GM21528 (cell line): ENCODE data around the gene ACIN1.
A peak's percentile ranks its signal among the peaks of the same experiment; 100 is the strongest.

ENCODE experiments used
- ATAC-seq: cut with Tn5 transposase; IDR thresholded peaks from one replicate; pipeline ENCODE4 v1.9.1; 2021; ENCODE audit warnings: mild to moderate bottlenecking, moderate library complexity; ENCODE audit not compliant: unreplicated experiment, low FRiP score

ACIN1 gene

GRCh38 chr14:23047034-23047634 is 47.8 kb downstream of the ACIN1 start:
- ATAC-seq = no peak

- no peak for ATAC-seq
These were observed 49.2 kb downstream of the ACIN1 start for GRCh38 chr14:23045419-23046357.

- ATAC-seq = no peak
These were observed 50.1 kb downstream of the ACIN1 start for GRCh38 chr14:23044840-23045239.

- no peak for ATAC-seq
These were observed 51.2 kb downstream of the ACIN1 start for GRCh38 chr14:23043754-23044153.

DNA sequence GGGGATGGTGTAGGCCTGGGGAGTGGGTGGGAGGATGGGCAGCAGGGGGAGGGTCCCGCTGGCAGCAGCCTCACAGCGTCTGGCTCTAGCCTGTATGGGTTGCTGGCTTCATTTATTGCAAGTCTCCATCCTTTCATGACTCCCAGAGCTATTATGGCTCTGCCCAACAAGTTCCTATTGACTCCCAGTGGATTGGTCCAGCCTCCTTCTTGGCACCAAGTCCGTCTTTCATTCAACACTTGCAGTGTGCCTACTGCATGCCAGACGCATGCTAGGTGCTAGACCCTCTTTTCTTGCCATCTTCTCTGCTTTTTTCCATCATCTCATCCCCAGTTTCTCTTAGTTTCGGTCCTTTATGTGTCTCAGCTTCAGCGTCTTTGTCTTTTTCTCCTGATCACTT is 51.8 kb downstream of the ACIN1 start:
- no peak for ATAC-seq

DNA sequence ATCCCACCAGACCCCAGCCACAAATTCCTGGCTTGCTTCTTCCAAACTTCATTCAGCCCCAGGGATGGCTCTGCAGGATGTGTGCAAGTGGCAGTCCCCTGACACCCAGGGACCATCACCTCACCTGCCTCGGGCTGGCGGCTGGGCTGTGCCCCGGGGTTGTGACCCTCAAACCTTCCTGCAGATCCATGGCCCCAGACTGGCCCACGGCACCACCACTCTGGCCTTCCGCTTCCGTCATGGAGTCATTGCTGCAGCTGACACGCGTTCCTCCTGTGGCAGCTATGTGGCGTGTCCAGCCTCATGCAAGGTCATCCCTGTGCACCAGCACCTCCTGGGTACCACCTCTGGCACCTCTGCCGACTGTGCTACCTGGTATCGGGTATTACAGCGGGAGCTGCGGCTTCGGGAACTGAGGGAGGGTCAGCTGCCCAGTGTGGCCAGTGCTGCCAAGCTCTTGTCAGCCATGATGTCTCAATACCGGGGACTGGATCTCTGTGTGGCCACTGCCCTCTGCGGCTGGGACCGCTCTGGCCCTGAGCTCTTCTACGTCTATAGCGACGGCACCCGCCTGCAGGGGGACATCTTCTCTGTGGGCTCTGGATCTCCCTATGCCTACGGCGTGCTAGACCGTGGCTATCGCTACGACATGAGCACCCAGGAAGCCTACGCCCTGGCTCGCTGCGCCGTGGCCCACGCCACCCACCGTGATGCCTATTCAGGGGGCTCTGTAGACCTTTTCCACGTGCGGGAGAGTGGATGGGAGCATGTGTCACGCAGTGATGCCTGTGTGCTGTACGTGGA is 52.6 kb downstream of the ACIN1 start, which contains the start of gene PSMB11:
Gene PSMB11 (plus strand): TSS at position 51 of the 804 bp plus-strand sequence. CDS start 14 bp downstream, at position 65.
- no peak for ATAC-seq

DNA sequence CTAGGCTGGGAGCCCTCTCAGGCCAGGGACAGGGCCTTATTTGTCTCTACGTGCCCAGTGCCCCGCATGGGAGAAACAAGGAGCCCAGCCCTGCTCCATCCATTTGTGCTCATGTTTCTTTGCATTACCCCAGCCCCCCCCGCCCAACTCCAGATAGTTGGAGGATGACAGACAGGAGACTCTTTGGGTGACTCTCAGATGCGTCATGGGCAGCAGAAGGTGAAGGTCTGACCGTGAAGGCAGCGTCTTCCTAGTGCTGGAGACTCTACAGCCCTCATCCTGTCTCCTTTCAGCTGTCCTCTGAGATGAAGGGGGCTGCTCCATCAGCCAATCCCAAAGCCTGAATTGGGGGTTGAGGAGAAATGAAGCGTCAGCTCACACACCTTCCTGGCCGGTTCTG is 53.2 kb downstream of the ACIN1 start:
- no peak for ATAC-seq

DNA sequence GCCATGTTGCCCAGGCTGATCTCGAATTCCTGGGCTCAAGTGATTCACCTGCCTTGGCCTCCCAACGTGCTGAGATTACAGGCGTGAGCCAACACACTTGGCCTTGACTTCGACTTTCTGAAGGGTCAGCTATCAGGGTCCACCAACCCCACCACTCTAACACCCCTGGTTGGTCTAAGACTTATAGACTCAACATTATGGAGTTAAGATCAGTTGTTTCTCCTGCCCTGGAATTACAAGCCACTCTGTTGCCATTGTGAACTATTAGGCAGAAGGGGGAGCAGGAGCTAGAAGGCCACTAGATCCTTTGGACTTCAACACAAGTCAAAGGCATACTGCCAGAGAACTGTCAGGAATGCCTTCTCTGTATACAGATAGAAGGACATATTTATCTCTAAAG is 54.8 kb downstream of the ACIN1 start:
- ATAC-seq = no peak

GRCh38 chr14:23035303-23036144 is 59.4 kb downstream of the ACIN1 start:
- ATAC-seq = no peak

DNA sequence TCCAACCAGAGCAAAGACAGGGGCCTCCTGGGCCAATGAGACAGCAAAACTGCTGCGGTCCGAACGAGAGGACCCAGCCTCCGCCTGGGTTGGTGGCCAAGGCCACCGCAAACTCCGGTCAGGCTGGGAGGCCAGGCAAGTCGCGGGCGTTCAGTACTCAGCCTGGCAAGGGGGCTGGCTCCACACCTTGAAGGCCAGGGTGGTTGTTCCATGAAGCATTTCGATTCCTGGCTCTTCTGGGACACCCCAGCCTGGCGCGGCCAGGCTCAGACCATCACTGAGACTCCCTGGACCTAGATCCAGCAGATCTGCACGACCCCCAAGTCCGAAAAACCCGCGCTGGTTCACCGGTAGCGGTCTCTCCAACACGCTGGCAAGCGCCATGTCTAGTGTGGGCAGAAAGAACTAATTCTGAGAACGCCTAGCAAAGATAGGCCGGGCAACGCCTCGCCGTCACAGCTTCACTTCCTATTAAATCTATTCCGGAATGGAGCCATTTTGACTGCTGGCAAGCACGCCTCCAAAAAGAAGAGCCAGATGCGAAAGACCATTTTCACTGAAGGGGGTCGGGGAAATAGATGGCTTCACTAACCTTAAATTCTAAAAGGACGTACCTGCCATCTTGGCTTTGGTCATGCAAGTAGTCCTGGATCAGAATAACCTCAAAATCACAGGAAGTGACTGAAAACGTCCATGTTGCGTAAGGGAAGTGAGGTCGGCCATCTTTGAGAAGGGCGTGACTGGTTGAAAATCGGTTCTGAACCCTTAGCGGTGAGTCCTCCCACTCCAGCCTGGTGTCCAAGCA is 60.2 kb downstream of the ACIN1 start, which contains the start of gene PSMB5:
Gene PSMB5 (minus strand): TSS at position 403 of the 805 bp plus-strand sequence. CDS start 19 bp downstream, at position 384.
- peak; percentile 93 for ATAC-seq

- peak; percentile 4 for ATAC-seq
These were observed 61.0 kb downstream of the ACIN1 start for GRCh38 chr14:23033801-23034497.

DNA sequence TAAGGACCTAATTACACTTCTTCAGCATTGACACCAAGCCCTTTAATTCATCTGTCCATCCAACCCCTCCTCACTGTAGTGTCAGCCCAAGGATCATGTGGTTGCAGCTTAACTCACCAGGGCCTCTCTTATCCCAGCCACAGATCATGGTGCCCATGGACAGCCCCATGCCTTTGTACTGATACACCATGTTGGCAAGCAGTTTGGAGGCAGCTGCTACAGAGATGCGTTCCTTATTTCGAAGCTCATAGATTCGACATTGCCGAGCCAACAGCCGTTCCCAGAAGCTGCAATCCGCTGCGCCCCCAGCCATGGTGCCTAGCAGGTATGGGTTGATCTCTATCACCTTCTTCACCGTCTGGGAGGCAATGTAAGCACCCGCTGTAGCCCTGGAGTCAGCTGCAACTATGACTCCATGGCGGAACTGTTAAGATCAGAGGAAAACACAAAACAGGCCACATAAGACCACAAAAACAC is 61.6 kb downstream of the ACIN1 start:
- ATAC-seq = no peak

DNA sequence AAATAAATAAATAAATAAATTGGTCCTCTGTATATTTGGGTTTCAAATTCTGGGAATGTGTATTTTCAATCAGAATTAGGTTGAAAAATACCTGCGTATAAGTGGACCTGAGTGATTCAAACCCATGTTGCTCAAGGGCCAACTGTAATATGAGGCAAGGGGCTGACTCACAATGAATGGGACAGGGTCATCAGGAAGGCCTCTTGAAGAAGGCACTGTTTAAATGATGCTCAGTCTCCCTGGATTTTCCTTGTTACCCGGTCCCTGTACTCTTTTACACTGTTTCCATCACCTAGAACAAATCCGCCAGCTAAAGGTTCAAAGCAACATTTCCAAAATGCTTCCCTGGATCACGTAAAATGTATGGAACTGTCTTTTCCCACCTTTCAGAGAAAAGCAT is 64.0 kb downstream of the ACIN1 start:
- no peak for ATAC-seq

GRCh38 chr14:23028799-23029198 is 66.1 kb downstream of the ACIN1 start:
- ATAC-seq = no peak

DNA sequence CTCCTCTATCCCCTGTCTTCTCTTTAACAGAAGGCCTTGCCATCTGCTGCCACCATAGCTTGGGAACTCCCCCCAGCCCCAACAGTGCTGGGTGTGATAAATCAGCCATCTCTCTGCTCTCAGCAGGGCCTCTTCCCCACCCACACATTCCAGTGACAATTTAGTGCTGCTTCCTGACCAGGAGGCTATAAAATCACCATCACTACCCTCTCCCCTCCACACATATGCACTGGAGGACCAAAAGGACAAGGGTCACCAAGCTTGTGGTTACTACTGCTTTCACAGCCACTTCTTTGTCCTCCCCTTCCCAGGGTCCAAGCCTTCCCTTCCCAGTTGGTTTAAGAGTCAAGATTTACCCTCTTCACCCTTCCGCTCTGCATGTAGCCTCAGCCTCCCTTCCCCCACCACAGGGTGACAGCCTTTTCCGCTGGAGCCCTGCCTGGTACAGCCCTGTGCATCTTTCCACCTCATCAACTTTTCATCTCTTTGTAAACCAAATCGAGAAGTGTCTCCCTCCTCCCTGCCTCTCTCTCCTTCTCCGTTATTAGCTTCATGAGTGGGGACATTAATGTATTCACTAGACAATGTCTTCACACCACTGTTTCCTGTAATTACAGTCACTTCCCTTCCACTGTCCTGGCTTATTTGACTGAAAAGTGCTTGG is 69.7 kb downstream of the ACIN1 start:
- no peak for ATAC-seq

DNA sequence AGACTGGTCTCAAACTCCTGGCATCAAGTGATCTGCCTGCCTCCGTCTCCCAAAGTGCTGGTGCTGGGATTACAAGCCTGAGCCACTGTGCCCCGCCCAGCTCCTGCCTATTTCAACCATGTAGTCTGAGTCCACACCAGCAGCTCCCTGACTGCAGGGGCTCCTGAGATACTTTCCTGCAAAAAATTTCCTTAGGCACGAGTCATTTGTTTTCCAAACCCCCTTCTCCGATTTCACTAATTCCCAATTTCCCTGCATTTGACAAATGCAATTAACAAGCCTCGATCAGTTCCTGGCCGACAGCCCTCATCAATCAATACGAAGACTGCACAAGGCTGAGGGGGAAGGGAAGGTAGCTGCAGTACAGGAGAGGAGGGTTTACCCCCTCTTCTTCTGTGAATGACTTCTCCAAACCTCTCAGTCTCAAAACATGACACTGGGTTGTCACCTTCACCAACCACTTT is 70.3 kb downstream of the ACIN1 start:
- no peak for ATAC-seq

DNA sequence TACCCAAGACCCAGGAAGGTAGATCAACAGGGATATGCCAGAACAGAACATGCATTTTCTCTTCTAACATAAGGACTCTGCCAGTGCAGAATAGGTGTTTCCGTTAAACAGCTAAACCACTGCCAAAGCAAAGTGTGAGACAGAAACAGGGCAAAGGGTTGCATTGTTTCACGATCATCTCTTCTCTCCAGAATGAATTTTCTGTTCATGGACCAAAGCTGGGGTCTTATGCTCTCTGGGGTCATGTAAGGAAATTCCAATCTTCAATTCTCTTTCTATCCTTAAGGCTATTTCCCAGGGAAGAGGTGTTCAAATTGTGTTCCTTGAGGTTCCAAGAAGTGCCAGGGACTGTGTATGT is 71.2 kb downstream of the ACIN1 start:
- no peak for ATAC-seq
